Measurements from ENCODE around the gene SRCIN1.

The SRCIN1 gene

DNA sequence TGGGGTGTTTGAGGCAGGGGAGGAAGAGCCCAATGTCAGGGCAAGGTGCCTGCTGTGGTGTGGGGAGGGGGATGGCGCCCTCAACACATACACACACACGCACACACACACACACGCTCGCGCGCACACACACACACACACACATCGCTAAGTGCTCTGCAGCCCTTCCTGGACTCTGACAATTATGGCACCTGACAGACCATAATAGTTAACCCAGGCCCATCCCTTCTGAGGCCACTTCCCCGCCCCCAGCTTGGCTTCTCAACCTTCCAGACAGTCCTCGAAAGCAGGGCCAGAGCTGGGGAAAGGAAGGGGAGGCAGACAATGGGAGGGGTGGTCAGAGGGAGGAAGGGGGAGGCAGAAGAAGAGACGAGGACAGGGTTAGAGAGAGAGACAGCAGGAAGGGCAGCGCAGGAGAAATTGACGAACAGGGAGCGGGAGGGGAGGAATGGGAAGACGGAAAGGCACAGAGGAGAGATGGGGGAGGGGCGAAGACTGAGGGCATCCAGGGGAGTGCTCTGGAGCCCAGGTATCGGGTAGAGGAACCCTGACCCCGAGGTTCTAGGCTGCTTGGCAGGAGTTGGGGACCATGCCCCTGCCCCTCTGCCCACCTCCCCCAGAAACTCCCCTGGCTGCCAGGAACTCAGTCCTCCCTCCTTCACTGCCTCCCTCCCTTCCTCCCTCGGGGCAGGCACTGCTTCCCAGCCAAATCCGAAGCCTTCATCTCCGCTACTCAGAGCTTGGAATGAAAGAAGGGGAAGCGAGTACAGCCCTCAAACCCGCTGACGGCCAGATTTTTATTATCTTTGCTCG lies 4.0 kb downstream of the SRCIN1 start:
- Histone ChIP-seq H3K4me1 (ENCODE audit: control insufficient read depth, insufficient read depth, low read length) (peaks cover 9% of the 10 kb centered on the region), H3K9ac (ENCODE audit: low read length) (no peak overlapping the region), H3K9me3 (ENCODE audit: control insufficient read depth, low read length) (no peaks in the 10 kb centered on the region), H3K36me3 (ENCODE audit: control insufficient read depth, insufficient read depth, low read length) (no peaks in the 10 kb centered on the region), H3K4me3 (ENCODE audit: low read length) (no peak overlapping the region), H3K27me3 (ENCODE audit: control insufficient read depth, insufficient read depth, low read length) (peaks cover 46% of the 10 kb centered on the region)

GRCh38 chr17:38600906-38601305 lies 4.8 kb downstream of the SRCIN1 start:
- H3K36me3 ChIP-seq (ENCODE audit: control insufficient read depth, insufficient read depth, low read length) = no peaks in the 10 kb centered on the region
- H3K27me3 ChIP-seq (ENCODE audit: control insufficient read depth, insufficient read depth, low read length) = peaks cover 48% of the 10 kb centered on the region
- no peak overlapping the region for H3K9ac ChIP-seq (ENCODE audit: low read length)
- H3K4me1 ChIP-seq (ENCODE audit: control insufficient read depth, insufficient read depth, low read length) = peaks cover 3% of the 10 kb centered on the region
- no peak overlapping the region for H3K4me3 ChIP-seq (ENCODE audit: low read length)
- H3K9me3 ChIP-seq (ENCODE audit: control insufficient read depth, low read length) = no peaks in the 10 kb centered on the region

- Histone ChIP-seq H3K4me1 (ENCODE audit: control insufficient read depth, insufficient read depth, low read length) (peaks cover 3% of the 10 kb centered on the region), H3K9ac (ENCODE audit: low read length) (no peak overlapping the region), H3K9me3 (ENCODE audit: control insufficient read depth, low read length) (no peaks in the 10 kb centered on the region), H3K36me3 (ENCODE audit: control insufficient read depth, insufficient read depth, low read length) (no peaks in the 10 kb centered on the region), H3K4me3 (ENCODE audit: low read length) (no peak overlapping the region), H3K27me3 (ENCODE audit: control insufficient read depth, insufficient read depth, low read length) (peaks cover 48% of the 10 kb centered on the region)
Measured at GRCh38 chr17:38600416-38600815, 5.3 kb downstream of the SRCIN1 start.

- Histone ChIP-seq H3K9me3 (ENCODE audit: control insufficient read depth, low read length) (no peaks in the 10 kb centered on the region), H3K36me3 (ENCODE audit: control insufficient read depth, insufficient read depth, low read length) (no peaks in the 10 kb centered on the region), H3K4me3 (ENCODE audit: low read length) (no peak overlapping the region), H3K9ac (ENCODE audit: low read length) (no peak overlapping the region), H3K4me1 (ENCODE audit: control insufficient read depth, insufficient read depth, low read length) (peaks cover 3% of the 10 kb centered on the region), H3K27me3 (ENCODE audit: control insufficient read depth, insufficient read depth, low read length) (peaks cover 54% of the 10 kb centered on the region)
Measured at GRCh38 chr17:38599398-38599856, 6.3 kb downstream of the SRCIN1 start.

DNA sequence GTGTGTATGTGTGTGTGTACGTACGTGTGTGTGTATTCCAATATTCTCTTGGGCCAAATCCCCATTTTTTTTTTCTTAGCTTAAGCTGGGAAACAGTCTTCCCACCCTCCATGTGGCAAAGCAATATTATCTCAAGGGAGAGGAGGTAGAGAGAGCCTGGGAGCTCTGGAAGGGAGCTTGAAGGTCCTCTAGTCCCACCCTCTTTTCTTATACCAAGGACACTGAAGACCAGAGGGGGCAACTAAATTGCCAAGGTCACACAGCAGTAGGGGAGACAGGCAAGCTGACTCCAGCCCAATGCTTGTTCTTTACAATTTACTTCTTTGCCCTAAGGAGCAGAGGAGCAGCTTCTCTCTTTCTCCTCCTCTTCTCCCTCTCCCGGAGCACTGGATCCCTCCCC lies 6.8 kb downstream of the SRCIN1 start:
- peaks cover 53% of the 10 kb centered on the region for H3K27me3 ChIP-seq (ENCODE audit: control insufficient read depth, insufficient read depth, low read length)
- H3K4me3 ChIP-seq (ENCODE audit: low read length) = no peak overlapping the region
- peaks cover 3% of the 10 kb centered on the region for H3K4me1 ChIP-seq (ENCODE audit: control insufficient read depth, insufficient read depth, low read length)
- H3K9ac ChIP-seq (ENCODE audit: low read length) = no peak overlapping the region
- H3K9me3 ChIP-seq (ENCODE audit: control insufficient read depth, low read length) = no peaks in the 10 kb centered on the region
- H3K36me3 ChIP-seq (ENCODE audit: control insufficient read depth, insufficient read depth, low read length) = no peaks in the 10 kb centered on the region

DNA sequence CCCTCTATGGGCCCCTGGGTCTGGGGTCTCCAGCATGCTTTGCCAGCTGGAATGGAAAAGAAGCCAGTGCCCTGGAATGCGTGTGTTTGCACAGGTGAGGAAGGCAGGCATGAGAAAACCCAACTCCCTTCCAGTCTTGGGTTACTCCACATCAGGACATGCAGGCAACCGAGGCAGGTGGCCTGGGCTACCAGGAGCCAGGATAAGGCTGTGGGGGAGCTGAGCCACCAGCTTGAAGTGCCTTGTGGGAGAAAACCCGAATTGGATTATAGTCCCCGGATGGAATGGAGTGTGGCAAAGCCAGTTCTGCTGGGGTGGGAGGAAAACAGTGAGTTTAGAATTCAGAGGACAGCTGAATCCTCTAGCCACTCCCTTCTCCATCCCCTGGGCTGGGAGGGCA lies 7.2 kb downstream of the SRCIN1 start:
- peaks cover 53% of the 10 kb centered on the region for H3K27me3 ChIP-seq (ENCODE audit: control insufficient read depth, insufficient read depth, low read length)
- no peak overlapping the region for H3K4me3 ChIP-seq (ENCODE audit: low read length)
- H3K4me1 ChIP-seq (ENCODE audit: control insufficient read depth, insufficient read depth, low read length) = peaks cover 3% of the 10 kb centered on the region
- no peaks in the 10 kb centered on the region for H3K9me3 ChIP-seq (ENCODE audit: control insufficient read depth, low read length)
- H3K9ac ChIP-seq (ENCODE audit: low read length) = no peak overlapping the region
- no peaks in the 10 kb centered on the region for H3K36me3 ChIP-seq (ENCODE audit: control insufficient read depth, insufficient read depth, low read length)

- H3K27me3 ChIP-seq (ENCODE audit: control insufficient read depth, insufficient read depth, low read length) = peaks cover 45% of the 10 kb centered on the region
- no peaks in the 10 kb centered on the region for H3K36me3 ChIP-seq (ENCODE audit: control insufficient read depth, insufficient read depth, low read length)
- peaks cover 3% of the 10 kb centered on the region for H3K4me1 ChIP-seq (ENCODE audit: control insufficient read depth, insufficient read depth, low read length)
- no peak overlapping the region for H3K9ac ChIP-seq (ENCODE audit: low read length)
- no peak overlapping the region for H3K4me3 ChIP-seq (ENCODE audit: low read length)
- no peaks in the 10 kb centered on the region for H3K9me3 ChIP-seq (ENCODE audit: control insufficient read depth, low read length)
Measured at GRCh38 chr17:38597375-38597774, 8.4 kb downstream of the SRCIN1 start.

DNA sequence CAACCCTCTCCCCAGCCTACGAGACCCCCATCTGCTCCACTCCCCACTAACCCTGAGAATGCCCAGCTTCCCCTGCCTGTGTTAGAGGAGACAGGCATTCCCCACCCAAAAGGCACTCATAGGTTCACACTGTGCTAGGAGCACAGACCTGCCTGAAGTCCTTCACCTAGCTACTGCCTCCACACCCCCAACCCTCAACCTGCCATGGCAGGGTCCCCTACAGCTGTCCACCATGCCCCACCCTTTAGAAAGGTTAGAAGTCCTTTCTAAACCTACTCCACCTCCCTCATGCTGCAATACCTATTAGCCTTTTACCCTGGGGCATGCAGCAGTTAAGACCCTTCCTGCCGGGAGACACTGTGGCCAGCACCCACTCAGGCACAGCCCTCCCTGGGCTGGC lies 9.1 kb downstream of the SRCIN1 start:
- H3K4me1 ChIP-seq (ENCODE audit: control insufficient read depth, insufficient read depth, low read length) = no peaks in the 10 kb centered on the region
- H3K9me3 ChIP-seq (ENCODE audit: control insufficient read depth, low read length) = no peaks in the 10 kb centered on the region
- H3K9ac ChIP-seq (ENCODE audit: low read length) = no peak overlapping the region
- no peaks in the 10 kb centered on the region for H3K36me3 ChIP-seq (ENCODE audit: control insufficient read depth, insufficient read depth, low read length)
- H3K27me3 ChIP-seq (ENCODE audit: control insufficient read depth, insufficient read depth, low read length) = peaks cover 45% of the 10 kb centered on the region
- no peak overlapping the region for H3K4me3 ChIP-seq (ENCODE audit: low read length)

DNA sequence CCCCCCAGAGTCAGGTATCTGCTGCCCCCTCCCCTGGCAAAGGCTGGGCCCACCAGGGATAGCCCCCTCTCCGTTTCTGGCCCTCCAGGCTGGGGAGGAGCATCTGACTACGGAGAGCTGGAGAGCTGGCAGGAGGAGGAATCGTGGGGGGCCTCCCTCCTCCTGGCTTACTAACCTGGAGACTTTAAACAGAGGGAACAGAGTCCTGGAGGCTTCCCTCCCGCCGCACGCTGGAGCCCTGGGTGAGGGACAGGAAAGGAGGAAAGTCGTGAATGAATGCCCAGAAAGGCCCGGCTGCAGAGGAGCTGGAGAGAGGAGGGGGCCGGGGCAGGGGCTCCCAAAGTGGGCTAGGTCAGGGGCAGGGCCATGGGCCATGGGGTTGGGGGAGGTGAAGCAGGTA lies 9.9 kb downstream of the SRCIN1 start:
- peaks cover 41% of the 10 kb centered on the region for H3K27me3 ChIP-seq (ENCODE audit: control insufficient read depth, insufficient read depth, low read length)

GRCh38 chr17:38594152-38594551 lies 11.6 kb downstream of the SRCIN1 start:
- H3K4me3 ChIP-seq (ENCODE audit: low read length) = no peak overlapping the region
- H3K9ac ChIP-seq (ENCODE audit: low read length) = no peak overlapping the region
- H3K27me3 ChIP-seq (ENCODE audit: control insufficient read depth, insufficient read depth, low read length) = peaks cover 39% of the 10 kb centered on the region
- peaks cover 5% of the 10 kb centered on the region for H3K4me1 ChIP-seq (ENCODE audit: control insufficient read depth, insufficient read depth, low read length)
- H3K9me3 ChIP-seq (ENCODE audit: control insufficient read depth, low read length) = no peaks in the 10 kb centered on the region
- H3K36me3 ChIP-seq (ENCODE audit: control insufficient read depth, insufficient read depth, low read length) = no peaks in the 10 kb centered on the region

More for the DNA sequence above, 9.9 kb downstream of the SRCIN1 start:
- Histone ChIP-seq H3K9me3 (ENCODE audit: control insufficient read depth, low read length) (no peaks in the 10 kb centered on the region), H3K4me1 (ENCODE audit: control insufficient read depth, insufficient read depth, low read length) (peaks cover 5% of the 10 kb centered on the region), H3K4me3 (ENCODE audit: low read length) (no peak overlapping the region), H3K36me3 (ENCODE audit: control insufficient read depth, insufficient read depth, low read length) (no peaks in the 10 kb centered on the region), H3K9ac (ENCODE audit: low read length) (no peak overlapping the region)

DNA sequence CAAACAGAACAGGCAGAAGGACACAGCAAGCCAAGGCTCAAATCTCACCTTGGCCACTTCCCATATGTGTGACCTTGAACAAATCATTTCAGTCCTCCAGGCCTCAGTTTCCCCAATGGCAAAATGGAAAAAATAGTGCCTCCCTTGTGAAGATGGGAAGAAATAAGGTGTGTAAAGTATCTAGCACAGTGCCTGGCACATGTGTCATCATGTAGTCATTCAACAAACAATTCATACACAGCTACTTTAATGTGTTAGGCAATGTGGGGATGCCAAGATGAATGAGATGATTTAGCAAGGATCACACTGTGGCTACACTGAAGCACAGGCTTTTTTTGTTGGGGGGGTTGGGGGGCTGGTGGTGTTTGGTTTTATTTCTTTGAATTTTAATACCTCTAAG lies 13.3 kb downstream of the SRCIN1 start:
- no peaks in the 10 kb centered on the region for H3K36me3 ChIP-seq (ENCODE audit: control insufficient read depth, insufficient read depth, low read length)
- H3K4me1 ChIP-seq (ENCODE audit: control insufficient read depth, insufficient read depth, low read length) = peaks cover 5% of the 10 kb centered on the region
- peaks cover 33% of the 10 kb centered on the region for H3K27me3 ChIP-seq (ENCODE audit: control insufficient read depth, insufficient read depth, low read length)
- H3K4me3 ChIP-seq (ENCODE audit: low read length) = no peak overlapping the region
- H3K9me3 ChIP-seq (ENCODE audit: control insufficient read depth, low read length) = no peaks in the 10 kb centered on the region
- no peak overlapping the region for H3K9ac ChIP-seq (ENCODE audit: low read length)

DNA sequence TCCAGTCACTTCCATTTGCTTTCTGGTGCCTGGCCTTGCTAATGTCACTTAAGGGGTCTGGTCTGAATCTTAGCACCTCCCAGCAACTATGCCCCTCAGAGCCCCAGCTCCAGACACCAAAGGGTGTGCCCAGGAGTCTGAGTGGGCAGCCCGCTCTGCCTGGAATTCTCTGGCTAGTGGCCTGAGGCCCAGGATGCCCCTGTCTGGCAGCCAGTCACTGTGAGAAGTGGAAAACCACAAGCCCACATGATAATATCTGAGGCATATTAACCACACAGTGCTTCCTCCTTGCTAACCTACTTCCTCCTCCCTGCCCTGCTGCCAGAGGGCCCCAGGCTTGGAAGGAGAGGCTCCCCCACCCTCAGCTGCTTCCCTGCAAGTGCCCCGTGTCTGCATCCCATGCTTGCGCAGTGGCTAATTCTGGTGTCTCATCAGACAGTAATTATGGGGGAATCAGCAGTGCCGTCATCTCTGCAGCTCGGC lies 14.0 kb downstream of the SRCIN1 start:
- Histone ChIP-seq H3K9ac (ENCODE audit: low read length) (no peak overlapping the region), H3K4me1 (ENCODE audit: control insufficient read depth, insufficient read depth, low read length) (peaks cover 5% of the 10 kb centered on the region), H3K27me3 (ENCODE audit: control insufficient read depth, insufficient read depth, low read length) (peaks cover 32% of the 10 kb centered on the region)

More for the DNA sequence above, 14.0 kb downstream of the SRCIN1 start:
- H3K9me3 ChIP-seq (ENCODE audit: control insufficient read depth, low read length) = no peaks in the 10 kb centered on the region
- no peaks in the 10 kb centered on the region for H3K36me3 ChIP-seq (ENCODE audit: control insufficient read depth, insufficient read depth, low read length)
- H3K4me3 ChIP-seq (ENCODE audit: low read length) = no peak overlapping the region

Data from mucosa of stomach (tissue), 1 donor.